ENCODE data around the gene PFN1. TPM values are rescaled to one million over a fixed set of nuclear protein-coding genes. Genes with fewer than 3 reads are reported as not detected.

PFN1 gene
- total and polyA plus RNA-seq, 3 donors from 2014 or later: 244 to 349 (median 257) TPM

DNA sequence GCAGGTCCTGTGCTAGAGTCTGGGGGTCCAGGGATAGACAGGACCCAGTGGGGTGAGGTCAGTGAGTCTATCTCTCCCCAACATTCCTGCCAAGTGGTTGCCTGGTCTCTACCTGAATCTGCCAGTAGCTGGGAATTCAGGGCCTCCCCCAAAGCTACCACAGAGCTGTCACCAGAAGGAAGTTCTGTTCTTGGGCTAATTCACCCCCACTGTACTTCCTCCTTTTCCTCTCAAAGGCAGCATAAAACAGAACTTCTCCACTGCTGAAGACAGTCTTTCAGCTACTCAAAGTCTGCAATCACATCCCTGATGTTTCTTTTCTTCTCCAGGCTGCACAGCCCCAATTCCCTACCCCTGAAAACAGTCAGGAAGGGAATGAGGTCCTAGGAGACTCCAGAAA is 30.4 kb upstream of the PFN1 start:
- Histone ChIP-seq H3K27ac (no peak overlapping the region), H3K36me3 (ENCODE audit: low read depth, missing control alignments) (no peaks in the 10 kb centered on the region), H3K27me3 (no peaks in the 10 kb centered on the region), H3K4me1 (no peaks in the 10 kb centered on the region), H3K4me3 (no peak overlapping the region), H3K9me3 (no peaks in the 10 kb centered on the region)
- intact Hi-C loops (cut with DNase I; ENCODE audit: low total_unique reads): no loop called here
- no peak for DNase-seq
- TF ChIP-seq, protein P1, sequence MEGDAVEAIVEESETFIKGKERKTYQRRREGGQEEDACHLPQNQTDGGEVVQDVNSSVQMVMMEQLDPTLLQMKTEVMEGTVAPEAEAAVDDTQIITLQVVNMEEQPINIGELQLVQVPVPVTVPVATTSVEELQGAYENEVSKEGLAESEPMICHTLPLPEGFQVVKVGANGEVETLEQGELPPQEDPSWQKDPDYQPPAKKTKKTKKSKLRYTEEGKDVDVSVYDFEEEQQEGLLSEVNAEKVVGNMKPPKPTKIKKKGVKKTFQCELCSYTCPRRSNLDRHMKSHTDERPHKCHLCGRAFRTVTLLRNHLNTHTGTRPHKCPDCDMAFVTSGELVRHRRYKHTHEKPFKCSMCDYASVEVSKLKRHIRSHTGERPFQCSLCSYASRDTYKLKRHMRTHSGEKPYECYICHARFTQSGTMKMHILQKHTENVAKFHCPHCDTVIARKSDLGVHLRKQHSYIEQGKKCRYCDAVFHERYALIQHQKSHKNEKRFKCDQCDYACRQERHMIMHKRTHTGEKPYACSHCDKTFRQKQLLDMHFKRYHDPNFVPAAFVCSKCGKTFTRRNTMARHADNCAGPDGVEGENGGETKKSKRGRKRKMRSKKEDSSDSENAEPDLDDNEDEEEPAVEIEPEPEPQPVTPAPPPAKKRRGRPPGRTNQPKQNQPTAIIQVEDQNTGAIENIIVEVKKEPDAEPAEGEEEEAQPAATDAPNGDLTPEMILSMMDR (IDR thresholded peaks at IDR 0.05): no peak
- no peak for TF ChIP-seq POLR2A (IDR thresholded peaks at IDR 0.05)

DNA sequence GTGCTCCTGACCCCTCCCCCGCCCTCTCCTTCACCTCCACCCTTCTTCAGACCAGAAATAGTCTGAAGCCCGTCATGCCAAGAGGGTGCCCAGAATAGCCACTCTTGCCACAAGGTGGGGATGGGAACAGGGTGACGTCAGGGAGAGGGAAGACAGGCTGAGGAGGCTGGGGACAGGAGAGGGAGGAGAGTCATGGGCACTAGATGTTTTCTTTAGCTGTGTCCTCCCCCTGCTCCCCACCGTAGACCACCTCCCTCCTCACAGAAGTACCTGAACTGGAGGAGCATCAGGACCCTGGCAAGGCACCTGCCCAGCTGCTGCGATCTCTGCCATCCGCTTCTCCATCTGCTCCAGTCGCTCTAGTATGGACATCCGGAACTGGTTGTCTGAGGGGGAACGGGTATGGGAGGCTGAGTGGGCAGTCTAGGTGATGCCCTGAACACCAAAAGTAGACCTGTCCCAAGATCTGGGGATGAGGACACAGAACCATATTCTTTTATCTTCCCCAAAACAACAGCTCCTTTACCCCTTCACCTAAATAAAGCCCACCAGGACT is 25.9 kb upstream of the PFN1 start:
- TF ChIP-seq, protein P1 (IDR thresholded peaks at IDR 0.05): no peak
- TF ChIP-seq POLR2A (IDR thresholded peaks at IDR 0.05): no peak
- intact Hi-C loops (cut with DNase I; ENCODE audit: low total_unique reads): no loop called here
- DNase-seq: no peak

DNA sequence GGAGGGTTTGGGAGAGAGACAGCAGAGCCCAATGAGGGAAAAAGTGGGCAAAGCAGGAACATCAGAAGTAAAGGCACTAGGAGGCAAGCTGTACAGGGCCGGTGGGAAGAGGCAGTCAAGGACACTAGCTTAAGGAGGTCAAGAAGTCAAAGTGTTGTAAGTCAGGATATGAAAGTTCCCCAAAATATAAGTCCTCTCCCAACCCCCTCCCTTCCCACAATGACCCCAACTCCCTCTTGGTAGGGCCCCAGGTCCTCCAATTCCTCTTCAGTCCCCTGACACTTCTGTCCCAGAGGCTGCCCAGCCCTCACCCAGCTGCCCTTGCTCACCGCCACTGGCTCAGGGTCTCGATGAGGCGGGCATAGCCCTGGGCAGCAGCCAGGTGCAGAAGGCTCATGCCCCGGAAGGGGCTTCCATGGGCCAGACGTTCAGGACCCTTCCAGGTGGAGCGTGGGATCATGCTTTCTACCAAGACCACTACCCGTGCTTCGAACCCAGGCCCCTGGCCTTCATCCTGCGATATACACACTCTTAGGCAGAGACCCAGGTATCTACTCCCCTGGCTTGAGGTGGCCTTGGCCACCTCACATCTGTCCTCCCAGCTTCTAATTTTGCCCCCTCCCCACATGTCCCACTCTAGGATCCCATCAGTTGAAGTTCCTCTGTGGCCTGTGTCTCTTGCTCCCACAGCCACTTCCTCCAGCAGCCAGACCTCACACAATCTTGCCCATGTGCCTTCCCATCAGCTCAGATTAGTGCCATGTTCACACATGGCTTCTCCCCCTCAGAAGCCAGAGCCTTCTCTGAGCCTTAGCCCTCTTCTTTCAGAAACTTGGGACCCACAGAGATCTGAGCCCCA is 25.2 kb upstream of the PFN1 start:
- 88% methylated on average over 10 of the region's 10 CpGs for WGBS, 2 donors
- H3K4me3 ChIP-seq: no peak overlapping the region
- H3K4me1 ChIP-seq: peaks cover 4% of the 10 kb centered on the region
- TF ChIP-seq, protein P1 (IDR thresholded peaks at IDR 0.05): no peak
- no peak for TF ChIP-seq POLR2A (IDR thresholded peaks at IDR 0.05)
- intact Hi-C loops (cut with DNase I; ENCODE audit: low total_unique reads): no loop called here
- H3K9me3 ChIP-seq: no peaks in the 10 kb centered on the region
- H3K27me3 ChIP-seq: no peaks in the 10 kb centered on the region
- no peaks in the 10 kb centered on the region for H3K36me3 ChIP-seq (ENCODE audit: low read depth, missing control alignments)
- no peak overlapping the region for H3K27ac ChIP-seq
- no peak for DNase-seq

More for the DNA sequence above, 25.9 kb upstream of the PFN1 start:
- 80 to 86% methylated on average over 4 to 9 of the region's 9 CpGs for WGBS, 2 donors
- no peak overlapping the region for H3K27ac ChIP-seq
- no peaks in the 10 kb centered on the region for H3K4me1 ChIP-seq
- no peaks in the 10 kb centered on the region for H3K9me3 ChIP-seq
- H3K27me3 ChIP-seq: no peaks in the 10 kb centered on the region
- no peak overlapping the region for H3K4me3 ChIP-seq
- no peaks in the 10 kb centered on the region for H3K36me3 ChIP-seq (ENCODE audit: low read depth, missing control alignments)

DNA sequence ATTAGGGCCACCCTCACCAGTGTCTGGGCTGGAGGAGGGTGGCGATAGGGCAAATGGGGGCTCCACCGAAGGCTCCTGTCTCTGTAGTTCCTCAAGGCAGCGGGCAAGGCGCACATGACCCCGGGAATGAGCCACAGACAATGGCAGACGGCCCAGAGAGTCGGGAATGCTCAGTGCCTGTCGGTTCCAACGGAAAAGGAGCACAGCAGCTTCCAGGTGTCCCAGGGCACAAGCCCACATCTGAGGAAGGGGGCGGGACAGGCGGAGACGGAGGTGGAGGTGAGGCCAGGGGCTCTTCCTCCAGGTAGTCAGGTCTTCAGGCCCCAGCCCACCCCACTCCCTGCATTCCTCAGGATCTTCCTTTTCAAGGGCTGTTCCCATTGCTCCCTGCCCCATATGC is 24.4 kb upstream of the PFN1 start:
- H3K4me3 ChIP-seq: no peak overlapping the region
- no peak for DNase-seq
- no peaks in the 10 kb centered on the region for H3K9me3 ChIP-seq
- WGBS, 2 donors: 80% methylated on average over 12 of the region's 12 CpGs
- peaks cover 10% of the 10 kb centered on the region for H3K4me1 ChIP-seq
- TF ChIP-seq, protein P1 (IDR thresholded peaks at IDR 0.05): no peak
- TF ChIP-seq POLR2A (IDR thresholded peaks at IDR 0.05): no peak
- no peaks in the 10 kb centered on the region for H3K27me3 ChIP-seq
- H3K36me3 ChIP-seq (ENCODE audit: low read depth, missing control alignments): no peaks in the 10 kb centered on the region
- H3K27ac ChIP-seq: no peak overlapping the region
- intact Hi-C loops (cut with DNase I; ENCODE audit: low total_unique reads): no loop called here

Measured in testis (tissue), 3 donors.